HEK293 (cell line): Measurements from ENCODE around the gene DUSP14.
A peak's percentile ranks its signal among the peaks of the same experiment; 100 is the strongest.

Source experiments
- CTCF ChIA-PET: fragments of 350-600 bp; formaldehyde crosslinking; extraction: SDS; loops from one replicate; lab custom pipeline; 2021; ENCODE audit warnings: antibody characterized with exemption; lab: Yijun Ruan, JAX
- POLR2A ChIA-PET: fragments of 300-600 bp; formaldehyde crosslinking; extraction: SDS; loops from one replicate; lab custom pipeline; 2020; ENCODE audit warnings: antibody characterized with exemption, inconsistent platforms; lab: Yijun Ruan, JAX
- H3K27ac ChIP-seq: fragments of 200-500 bp; sonication (Bioruptor generic); 2 replicates; pipeline ENCODE4 v1.5.1; 2014; ENCODE audit warnings: low read depth, low read length, control low read depth, inconsistent platforms; ENCODE audit errors: extremely low read depth
- H3K36me3 ChIP-seq, 2 experiments: fragments of 200-500 bp in 1 of 2; sonication (Bioruptor generic) in 1 of 2; 1 replicate in 1 of 2; 2 replicates in 1 of 2; pipeline ENCODE4 v1.5.1; 2014 to 2017; ENCODE audit warnings: inconsistent platforms in 2 of 2, low read length in 2 of 2; ENCODE audit not compliant: control insufficient read depth in 2 of 2, insufficient read depth in 1 of 2
- H3K4me1 ChIP-seq: fragments of 200-500 bp; sonication (Bioruptor generic); 2 replicates; pipeline ENCODE4 v1.5.1; 2014; ENCODE audit warnings: mild to moderate bottlenecking, low read length, inconsistent platforms; ENCODE audit not compliant: control insufficient read depth, insufficient read depth
- H3K4me3 ChIP-seq: 2 replicates; pipeline ENCODE4 v1.5.1; 2011; ENCODE audit warnings: low read depth, mild to moderate bottlenecking, control low read depth, low read length, moderate library complexity
- H3K9me3 ChIP-seq: fragments of 200-500 bp; sonication (Bioruptor generic); 2 replicates; pipeline ENCODE4 v1.5.1; 2014; ENCODE audit warnings: low read depth, low read length, inconsistent platforms; ENCODE audit not compliant: control insufficient read depth, insufficient read depth
- GLI2 ChIP-seq: fragments of 450-650 bp; formaldehyde crosslinking; IDR thresholded peaks from 2 replicates; pipeline ENCODE4; 2017; ENCODE audit warnings: missing biosample characterization, missing genetic modification characterization, low read depth, borderline replicate concordance
- HOXC10 ChIP-seq: sonication (generic); formaldehyde crosslinking; IDR thresholded peaks from 2 replicates; pipeline ENCODE4 v1.8.1; 2023; ENCODE audit warnings: mild to moderate bottlenecking, missing genetic modification reagents
- PRDM1 ChIP-seq: fragments of 450-650 bp; formaldehyde crosslinking; IDR thresholded peaks from 2 replicates; pipeline ENCODE4; 2016; ENCODE audit warnings: missing biosample characterization, missing genetic modification characterization
- SP2 ChIP-seq: fragments of 450-650 bp; formaldehyde crosslinking; IDR thresholded peaks from 2 replicates; pipeline ENCODE4 v1.5.1; 2016; ENCODE audit warnings: missing biosample characterization, missing genetic modification characterization
- SP7 ChIP-seq: fragments of 450-650 bp; formaldehyde crosslinking; IDR thresholded peaks from 2 replicates; pipeline ENCODE4 v1.5.1; 2016; ENCODE audit warnings: missing biosample characterization, missing genetic modification characterization
- YY1 ChIP-seq: fragments of 450-650 bp; formaldehyde crosslinking; IDR thresholded peaks from 2 replicates; pipeline ENCODE4 v1.5.1; 2018; ENCODE audit warnings: missing biosample characterization, missing genetic modification characterization
- ZEB2 ChIP-seq: fragments of 450-650 bp; formaldehyde crosslinking; IDR thresholded peaks from 2 replicates; pipeline ENCODE4 v1.5.1; 2016; ENCODE audit warnings: missing biosample characterization, missing genetic modification characterization
- ZFP37 ChIP-seq: fragments of 450-650 bp; formaldehyde crosslinking; IDR thresholded peaks from 2 replicates; pipeline ENCODE4 v1.5.1; 2016; ENCODE audit warnings: missing biosample characterization, missing genetic modification characterization
- ZFP41 ChIP-seq: fragments of 450-650 bp; formaldehyde crosslinking; IDR thresholded peaks from 2 replicates; pipeline ENCODE4 v1.5.1; 2016; ENCODE audit warnings: missing biosample characterization, missing genetic modification characterization, borderline replicate concordance
- ZNF133 ChIP-seq: fragments of 450-650 bp; formaldehyde crosslinking; IDR thresholded peaks from 2 replicates; pipeline ENCODE4 v1.5.1; 2016; ENCODE audit warnings: missing biosample characterization, missing genetic modification characterization
- ZNF16 ChIP-seq: fragments of 450-650 bp; formaldehyde crosslinking; IDR thresholded peaks from 2 replicates; pipeline ENCODE4 v1.5.1; 2016; ENCODE audit warnings: low read depth, missing biosample characterization, missing genetic modification characterization
- ZNF174 ChIP-seq: fragments of 450-650 bp; formaldehyde crosslinking; IDR thresholded peaks from 2 replicates; pipeline ENCODE4 v1.5.0; 2017; ENCODE audit warnings: missing biosample characterization, mild to moderate bottlenecking, missing genetic modification characterization
- ZNF248 ChIP-seq: fragments of 450-650 bp; formaldehyde crosslinking; IDR thresholded peaks from 2 replicates; pipeline ENCODE4 v1.5.1; 2017; ENCODE audit warnings: missing biosample characterization, missing genetic modification characterization
- ZNF366 ChIP-seq: fragments of 450-650 bp; formaldehyde crosslinking; conservative IDR thresholded peaks from 2 replicates; pipeline ENCODE4 v1.5.1; 2016; ENCODE audit warnings: missing biosample characterization, missing genetic modification characterization
- ZNF426 ChIP-seq: fragments of 450-650 bp; formaldehyde crosslinking; IDR thresholded peaks from 2 replicates; pipeline ENCODE4 v1.5.1; 2017; ENCODE audit warnings: missing biosample characterization, missing genetic modification characterization, mild to moderate bottlenecking, inconsistent platforms, moderate library complexity
- ZNF473 ChIP-seq: fragments of 450-650 bp; formaldehyde crosslinking; IDR thresholded peaks from 2 replicates; pipeline ENCODE4 v1.5.1; 2017; ENCODE audit warnings: missing biosample characterization, missing genetic modification characterization
- ZNF560 ChIP-seq: fragments of 450-650 bp; formaldehyde crosslinking; IDR thresholded peaks from 2 replicates; pipeline ENCODE4 v1.5.1; 2017; ENCODE audit warnings: missing biosample characterization, missing genetic modification characterization, borderline replicate concordance
- ZNF561 ChIP-seq: fragments of 450-650 bp; IDR thresholded peaks from 2 replicates; pipeline ENCODE4 v1.5.1; 2018; ENCODE audit warnings: missing biosample characterization, missing genetic modification characterization, borderline replicate concordance
- ZNF624 ChIP-seq: fragments of 450-650 bp; formaldehyde crosslinking; IDR thresholded peaks from 2 replicates; pipeline ENCODE4 v1.5.1; 2017; ENCODE audit warnings: missing biosample characterization, missing genetic modification characterization
- ZNF677 ChIP-seq: fragments of 450-650 bp; IDR thresholded peaks from 2 replicates; pipeline ENCODE4 v1.5.0; 2018; ENCODE audit warnings: missing biosample characterization, mild to moderate bottlenecking, missing genetic modification characterization, moderate library complexity
- ZNF747 ChIP-seq: fragments of 450-650 bp; formaldehyde crosslinking; IDR thresholded peaks from 2 replicates; pipeline ENCODE4 v1.5.1; 2016; ENCODE audit warnings: missing biosample characterization, missing genetic modification characterization
- ZNF777 ChIP-seq: fragments of 450-650 bp; formaldehyde crosslinking; IDR thresholded peaks from 2 replicates; pipeline ENCODE4 v1.5.1; 2017; ENCODE audit warnings: missing biosample characterization, missing genetic modification characterization, borderline replicate concordance
- TF ChIP-seq, protein P1 (sequence below): fragments of 450-650 bp; formaldehyde crosslinking; IDR thresholded peaks from 2 replicates; pipeline ENCODE4 v1.5.1; 2016; ENCODE audit warnings: missing biosample characterization, missing genetic modification characterization
- TF ChIP-seq, protein P2 (sequence below): fragments of 450-650 bp; IDR thresholded peaks from 2 replicates; pipeline ENCODE4 v1.5.1; 2018; ENCODE audit warnings: missing biosample characterization, mild to moderate bottlenecking, missing genetic modification characterization
- TF ChIP-seq, protein P3 (sequence below): fragments of 450-650 bp; formaldehyde crosslinking; IDR thresholded peaks from 2 replicates; pipeline ENCODE4 v1.5.1; 2016; ENCODE audit warnings: missing biosample characterization, missing genetic modification characterization, borderline replicate concordance
- TF ChIP-seq, protein P4 (sequence below): fragments of 450-650 bp; formaldehyde crosslinking; IDR thresholded peaks from 2 replicates; pipeline ENCODE4 v1.5.1; 2016; ENCODE audit warnings: missing biosample characterization, missing genetic modification characterization

The DUSP14 gene

DNA sequence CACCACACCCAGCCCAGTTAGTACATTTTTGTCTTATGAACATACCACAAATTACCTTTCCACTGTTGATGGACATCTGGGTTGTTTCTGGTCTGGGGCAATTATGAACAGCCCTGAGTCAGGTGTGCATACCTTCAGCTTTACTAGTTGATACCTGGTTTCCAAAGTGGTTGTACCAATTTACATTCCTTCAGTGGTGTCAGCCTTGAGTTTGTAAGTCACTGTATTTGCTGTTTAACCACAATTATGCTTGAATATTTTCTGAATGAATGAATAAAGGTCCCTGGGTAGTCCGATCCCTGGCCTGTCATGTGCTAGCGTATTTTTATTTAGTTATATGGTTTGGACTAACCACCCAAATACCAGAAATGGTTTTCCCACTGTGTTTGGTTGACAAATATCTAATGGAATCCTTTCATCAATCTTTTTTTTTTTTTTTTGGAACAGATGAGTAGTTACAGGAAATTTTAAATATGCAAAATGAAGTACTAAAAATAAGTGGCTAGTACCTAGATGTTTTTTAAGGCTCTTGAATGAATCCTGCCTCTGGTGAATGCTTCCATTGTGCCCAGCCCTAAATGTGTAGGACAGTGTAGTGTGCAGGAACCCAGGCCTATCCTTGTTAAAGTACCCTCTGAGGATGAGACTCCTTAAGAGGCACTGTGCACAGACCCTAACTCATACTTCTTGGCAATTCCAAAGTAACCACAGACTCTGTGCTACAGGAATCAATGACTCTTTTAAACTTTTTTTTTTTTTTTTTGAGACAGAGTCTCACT is 3.7 kb downstream of the DUSP14 start:
- CTCF ChIA-PET = interaction anchor here (2.2 kb wide), 1 partner anchor 14 kb away, joined by 9 read pairs; no protein-coding TSS in a partner anchor
- TF ChIP-seq ZFP37 (no peak), ZNF133 (no peak), ZNF248 (tag by site-specific recombination) (no peak), ZNF174 (tag by site-specific recombination) (no peak), SP7 (tag by site-specific recombination) (no peak), ZNF624 (no peak), ZEB2 (tag by site-specific recombination) (no peak), ZNF560 (no peak), HOXC10 (no peak), GLI2 (no peak), ZNF677 (tag by site-specific recombination) (no peak), YY1 (no peak), ZNF473 (tag by site-specific recombination) (no peak)
- TF ChIP-seq, protein P1, sequence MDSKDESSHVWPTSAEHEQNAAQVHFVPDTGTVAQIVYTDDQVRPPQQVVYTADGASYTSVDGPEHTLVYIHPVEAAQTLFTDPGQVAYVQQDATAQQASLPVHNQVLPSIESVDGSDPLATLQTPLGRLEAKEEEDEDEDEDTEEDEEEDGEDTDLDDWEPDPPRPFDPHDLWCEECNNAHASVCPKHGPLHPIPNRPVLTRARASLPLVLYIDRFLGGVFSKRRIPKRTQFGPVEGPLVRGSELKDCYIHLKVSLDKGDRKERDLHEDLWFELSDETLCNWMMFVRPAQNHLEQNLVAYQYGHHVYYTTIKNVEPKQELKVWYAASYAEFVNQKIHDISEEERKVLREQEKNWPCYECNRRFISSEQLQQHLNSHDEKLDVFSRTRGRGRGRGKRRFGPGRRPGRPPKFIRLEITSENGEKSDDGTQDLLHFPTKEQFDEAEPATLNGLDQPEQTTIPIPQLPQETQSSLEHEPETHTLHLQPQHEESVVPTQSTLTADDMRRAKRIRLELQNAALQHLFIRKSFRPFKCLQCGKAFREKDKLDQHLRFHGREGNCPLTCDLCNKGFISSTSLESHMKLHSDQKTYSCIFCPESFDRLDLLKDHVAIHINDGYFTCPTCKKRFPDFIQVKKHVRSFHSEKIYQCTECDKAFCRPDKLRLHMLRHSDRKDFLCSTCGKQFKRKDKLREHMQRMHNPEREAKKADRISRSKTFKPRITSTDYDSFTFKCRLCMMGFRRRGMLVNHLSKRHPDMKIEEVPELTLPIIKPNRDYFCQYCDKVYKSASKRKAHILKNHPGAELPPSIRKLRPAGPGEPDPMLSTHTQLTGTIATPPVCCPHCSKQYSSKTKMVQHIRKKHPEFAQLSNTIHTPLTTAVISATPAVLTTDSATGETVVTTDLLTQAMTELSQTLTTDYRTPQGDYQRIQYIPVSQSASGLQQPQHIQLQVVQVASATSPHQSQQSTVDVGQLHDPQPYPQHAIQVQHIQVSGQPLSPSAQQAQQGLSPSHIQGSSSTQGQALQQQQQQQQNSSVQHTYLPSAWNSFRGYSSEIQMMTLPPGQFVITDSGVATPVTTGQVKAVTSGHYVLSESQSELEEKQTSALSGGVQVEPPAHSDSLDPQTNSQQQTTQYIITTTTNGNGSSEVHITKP (tag by site-specific recombination) = no peak
- TF ChIP-seq, protein P2, sequence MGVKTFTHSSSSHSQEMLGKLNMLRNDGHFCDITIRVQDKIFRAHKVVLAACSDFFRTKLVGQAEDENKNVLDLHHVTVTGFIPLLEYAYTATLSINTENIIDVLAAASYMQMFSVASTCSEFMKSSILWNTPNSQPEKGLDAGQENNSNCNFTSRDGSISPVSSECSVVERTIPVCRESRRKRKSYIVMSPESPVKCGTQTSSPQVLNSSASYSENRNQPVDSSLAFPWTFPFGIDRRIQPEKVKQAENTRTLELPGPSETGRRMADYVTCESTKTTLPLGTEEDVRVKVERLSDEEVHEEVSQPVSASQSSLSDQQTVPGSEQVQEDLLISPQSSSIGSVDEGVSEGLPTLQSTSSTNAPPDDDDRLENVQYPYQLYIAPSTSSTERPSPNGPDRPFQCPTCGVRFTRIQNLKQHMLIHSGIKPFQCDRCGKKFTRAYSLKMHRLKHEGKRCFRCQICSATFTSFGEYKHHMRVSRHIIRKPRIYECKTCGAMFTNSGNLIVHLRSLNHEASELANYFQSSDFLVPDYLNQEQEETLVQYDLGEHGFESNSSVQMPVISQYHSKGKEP (tag by site-specific recombination) = no peak
- TF ChIP-seq, all 188 proteins: peak for 0
- H3K4me1 ChIP-seq = peaks cover 14% of the 10 kb centered on the region

DNA sequence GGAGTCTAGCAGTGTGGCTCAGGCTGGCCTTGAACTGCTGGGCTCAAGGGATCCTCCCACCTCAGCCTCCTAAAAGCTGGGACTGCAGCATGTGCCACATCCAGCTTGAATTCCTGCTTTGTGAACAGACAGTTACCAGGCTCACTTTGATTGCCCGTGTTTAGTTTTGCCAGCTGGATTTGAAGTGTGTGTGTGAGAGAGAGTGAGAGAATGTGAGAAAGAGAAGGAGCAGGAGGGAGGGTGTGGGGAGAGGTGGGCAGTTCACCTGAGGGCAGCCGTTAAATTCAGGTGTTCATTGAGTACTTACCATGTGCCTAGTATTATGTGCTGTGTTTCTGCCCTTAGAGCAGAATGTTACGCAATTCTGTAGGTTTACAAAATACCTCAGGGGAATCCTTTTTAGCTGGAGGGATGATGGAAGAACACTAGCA is 4.7 kb downstream of the DUSP14 start:
- H3K36me3 ChIP-seq = no peaks in the 10 kb centered on the region; a peak in 1 of 3 replicates
- peaks cover 14% of the 10 kb centered on the region for H3K4me1 ChIP-seq
- POLR2A ChIA-PET = interaction anchor here (0.6 to 0.9 kb wide), 2 partner anchors 11 to 136 kb away, joined by 3 read pairs; no protein-coding TSS in a partner anchor
- H3K27ac ChIP-seq = no peak overlapping the region
- H3K9me3 ChIP-seq = no peaks in the 10 kb centered on the region
- no peak overlapping the region for H3K4me3 ChIP-seq
- CTCF ChIA-PET = interaction anchor here (0.6 to 2.2 kb wide), 6 partner anchors 10 to 121 kb away, joined by 3 to 9 read pairs (median 3); no protein-coding TSS in a partner anchor
- no peak for TF ChIP-seq ZNF561 (tag by site-specific recombination)
- no peak for TF ChIP-seq SP2 (tag by site-specific recombination)
- TF ChIP-seq ZNF747 (tag by site-specific recombination) = no peak
- TF ChIP-seq, protein P3, sequence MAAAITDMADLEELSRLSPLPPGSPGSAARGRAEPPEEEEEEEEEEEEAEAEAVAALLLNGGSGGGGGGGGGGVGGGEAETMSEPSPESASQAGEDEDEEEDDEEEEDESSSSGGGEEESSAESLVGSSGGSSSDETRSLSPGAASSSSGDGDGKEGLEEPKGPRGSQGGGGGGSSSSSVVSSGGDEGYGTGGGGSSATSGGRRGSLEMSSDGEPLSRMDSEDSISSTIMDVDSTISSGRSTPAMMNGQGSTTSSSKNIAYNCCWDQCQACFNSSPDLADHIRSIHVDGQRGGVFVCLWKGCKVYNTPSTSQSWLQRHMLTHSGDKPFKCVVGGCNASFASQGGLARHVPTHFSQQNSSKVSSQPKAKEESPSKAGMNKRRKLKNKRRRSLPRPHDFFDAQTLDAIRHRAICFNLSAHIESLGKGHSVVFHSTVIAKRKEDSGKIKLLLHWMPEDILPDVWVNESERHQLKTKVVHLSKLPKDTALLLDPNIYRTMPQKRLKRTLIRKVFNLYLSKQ (tag by site-specific recombination) = no peak
- TF ChIP-seq, protein P4, sequence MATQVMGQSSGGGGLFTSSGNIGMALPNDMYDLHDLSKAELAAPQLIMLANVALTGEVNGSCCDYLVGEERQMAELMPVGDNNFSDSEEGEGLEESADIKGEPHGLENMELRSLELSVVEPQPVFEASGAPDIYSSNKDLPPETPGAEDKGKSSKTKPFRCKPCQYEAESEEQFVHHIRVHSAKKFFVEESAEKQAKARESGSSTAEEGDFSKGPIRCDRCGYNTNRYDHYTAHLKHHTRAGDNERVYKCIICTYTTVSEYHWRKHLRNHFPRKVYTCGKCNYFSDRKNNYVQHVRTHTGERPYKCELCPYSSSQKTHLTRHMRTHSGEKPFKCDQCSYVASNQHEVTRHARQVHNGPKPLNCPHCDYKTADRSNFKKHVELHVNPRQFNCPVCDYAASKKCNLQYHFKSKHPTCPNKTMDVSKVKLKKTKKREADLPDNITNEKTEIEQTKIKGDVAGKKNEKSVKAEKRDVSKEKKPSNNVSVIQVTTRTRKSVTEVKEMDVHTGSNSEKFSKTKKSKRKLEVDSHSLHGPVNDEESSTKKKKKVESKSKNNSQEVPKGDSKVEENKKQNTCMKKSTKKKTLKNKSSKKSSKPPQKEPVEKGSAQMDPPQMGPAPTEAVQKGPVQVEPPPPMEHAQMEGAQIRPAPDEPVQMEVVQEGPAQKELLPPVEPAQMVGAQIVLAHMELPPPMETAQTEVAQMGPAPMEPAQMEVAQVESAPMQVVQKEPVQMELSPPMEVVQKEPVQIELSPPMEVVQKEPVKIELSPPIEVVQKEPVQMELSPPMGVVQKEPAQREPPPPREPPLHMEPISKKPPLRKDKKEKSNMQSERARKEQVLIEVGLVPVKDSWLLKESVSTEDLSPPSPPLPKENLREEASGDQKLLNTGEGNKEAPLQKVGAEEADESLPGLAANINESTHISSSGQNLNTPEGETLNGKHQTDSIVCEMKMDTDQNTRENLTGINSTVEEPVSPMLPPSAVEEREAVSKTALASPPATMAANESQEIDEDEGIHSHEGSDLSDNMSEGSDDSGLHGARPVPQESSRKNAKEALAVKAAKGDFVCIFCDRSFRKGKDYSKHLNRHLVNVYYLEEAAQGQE (tag by site-specific recombination) = no peak
- TF ChIP-seq ZNF426 = no peak
- TF ChIP-seq ZFP41 = no peak
- no peak for TF ChIP-seq ZNF777 (tag by site-specific recombination)
- peak; percentile 87 for TF ChIP-seq PRDM1 (tag by site-specific recombination)
- peak; percentile 61; the same call in 1 of the 2 replicates for TF ChIP-seq ZNF366 (tag by site-specific recombination)
- TF ChIP-seq ZNF16 (tag by site-specific recombination) = peak; percentile 47; the same call in 1 of the 2 replicates

More for the DNA sequence above, 3.7 kb downstream of the DUSP14 start:
- no peak overlapping the region for H3K27ac ChIP-seq
- no peaks in the 10 kb centered on the region; a peak in 1 of 3 replicates for H3K36me3 ChIP-seq
- no peak overlapping the region for H3K4me3 ChIP-seq
- no peaks in the 10 kb centered on the region for H3K9me3 ChIP-seq
- POLR2A ChIA-PET = interaction anchor here (0.6 kb wide), 1 partner anchor 10 kb away, joined by 3 read pairs; no protein-coding TSS in a partner anchor
